K562 (cell line): Measurements from ENCODE around the gene HCN3. TPM values are rescaled to one million over a fixed set of nuclear protein-coding genes. Genes with fewer than 3 reads are reported as not detected.
A peak's percentile ranks its signal among the peaks of the same experiment; 100 is the strongest.

Experiments
- ATAC-seq: fragments of 200-7000 bp; cut with Tn5 transposase; 3 replicates; pipeline ENCODE4 v1.9.1; 2020; ENCODE audit warnings: moderate library complexity
- BruUV-seq: library from RNA; stranded (reverse); fragments of 400-500 nt; replicated peaks from 2 replicates; lab custom pipeline; 2021; lab: Mats Ljungman, UMichigan
- CTCF ChIA-PET: fragments of 300-600 bp; formaldehyde crosslinking; extraction: SDS; loops from one replicate; lab custom pipeline; 2021; ENCODE audit warnings: low intra/inter-chr PET ratio; lab: Yijun Ruan, JAX
- POLR2A ChIA-PET: fragments of 300-600, 350-650 bp; sonication (Branson Sonifier 250); formaldehyde crosslinking; extraction: SDS; loops from one replicate; lab custom pipeline; 2021; ENCODE audit warnings: antibody characterized with exemption, inconsistent platforms; lab: Yijun Ruan, JAX
- DNase-seq, 4 experiments: peaks; one replicate each; pipeline versions ENCODE4 v3.0.0 to v3.0.0-alpha.2; 2011 to 2018; ENCODE audit warnings: low spot score in 3 of 4, mixed read lengths in 3 of 4; ENCODE audit errors: extremely low read depth in 1 of 4
- FAIRE-seq: peaks from 2 replicates; lab custom pipeline; 2011; peaks lifted over from hg19 to GRCh38; lab: Jason Lieb, UNC
- H2AFZ ChIP-seq: 2 replicates; pipeline ENCODE4 v1.6.0; 2011; ENCODE audit warnings: low read depth, low read length, control low read depth, inconsistent platforms
- H3K27ac ChIP-seq: fragments of 200-600 bp; 3 replicates; pipeline ENCODE4 v1.8.0; 2011; ENCODE audit warnings: low read depth, mild to moderate bottlenecking, control low read depth, inconsistent platforms, low read length, moderate library complexity, mixed read lengths; ENCODE audit errors: extremely low read depth
- H3K27me3 ChIP-seq, 2 experiments: fragments of 300-600 bp in 1 of 2; 2 replicates in 1 of 2; 3 replicates in 1 of 2; pipeline versions ENCODE4 v1.6.0 to v1.8.0; 2011; ENCODE audit warnings: inconsistent platforms in 2 of 2, low read length in 2 of 2, mild to moderate bottlenecking in 1 of 2, mixed read lengths in 1 of 2, moderate library complexity in 1 of 2; ENCODE audit not compliant: control insufficient read depth in 2 of 2, insufficient read depth in 2 of 2
- H3K36me3 ChIP-seq: fragments of 300-600 bp; 3 replicates; pipeline ENCODE4 v1.8.0; 2011; ENCODE audit warnings: mild to moderate bottlenecking, low read length, inconsistent platforms; ENCODE audit not compliant: control insufficient read depth, insufficient read depth
- H3K4me1 ChIP-seq, 2 experiments: fragments of 200-600 bp in 1 of 2; replicated peaks in 1 of 2; 2 replicates in 1 of 2; 3 replicates in 1 of 2; pipeline versions ENCODE4 v1.5.1 to v1.8.0; 2011; ENCODE audit warnings: inconsistent platforms in 2 of 2, low read length in 2 of 2, mild to moderate bottlenecking in 1 of 2, mixed read lengths in 1 of 2, moderate library complexity in 1 of 2; ENCODE audit not compliant: control insufficient read depth in 2 of 2, insufficient read depth in 2 of 2
- H3K4me2 ChIP-seq: 2 replicates; pipeline ENCODE4 v1.6.1; 2011; ENCODE audit warnings: low read length, control low read depth, inconsistent platforms, mixed read lengths; ENCODE audit not compliant: insufficient read depth
- H3K4me3 ChIP-seq: fragments of 200-600 bp; sonication (generic), shearing (Covaris generic); 2 replicates; pipeline ENCODE4 v1.5.1; 2016; ENCODE audit warnings: control low read depth, inconsistent platforms
- H3K79me2 ChIP-seq: fragments of 200-600 bp; 3 replicates; pipeline ENCODE4 v1.8.0; 2011; ENCODE audit warnings: low read length, inconsistent platforms; ENCODE audit not compliant: control insufficient read depth, insufficient read depth
- H3K9ac ChIP-seq, 2 experiments: 2 replicates each; pipeline versions ENCODE4 v1.6.0 to v1.6.1; 2011; ENCODE audit warnings: low read depth in 2 of 2, low read length in 2 of 2, control low read depth in 1 of 2, inconsistent platforms in 1 of 2, mild to moderate bottlenecking in 1 of 2, mixed read lengths in 1 of 2; ENCODE audit not compliant: insufficient read depth in 1 of 2
- H3K9me1 ChIP-seq: one replicate; pipeline ENCODE4 v1.6.0; 2011; ENCODE audit warnings: inconsistent platforms, mild to moderate bottlenecking, low read length, moderate library complexity; ENCODE audit not compliant: control insufficient read depth, insufficient read depth
- H3K9me3 ChIP-seq: replicated peaks from 2 replicates; pipeline ENCODE4 v1.5.1; 2011; ENCODE audit warnings: low read depth, low read length, inconsistent platforms; ENCODE audit not compliant: control insufficient read depth, insufficient read depth
- H4K20me1 ChIP-seq: replicated peaks from 2 replicates; pipeline ENCODE4 v1.6.1; 2011; ENCODE audit warnings: low read length, inconsistent platforms, mixed read lengths; ENCODE audit not compliant: control insufficient read depth, insufficient read depth
- ARID1B ChIP-seq: fragments of 450-650 bp; IDR thresholded peaks from 2 replicates; pipeline ENCODE4 v1.6.1; 2016; ENCODE audit warnings: antibody characterized with exemption, mild to moderate bottlenecking, inconsistent platforms
- POLR2A ChIP-seq: fragments of 450-650 bp; conservative IDR thresholded peaks from 2 replicates; pipeline ENCODE4 v1.6.1; 2016
- POLR2AphosphoS5 ChIP-seq: IDR thresholded peaks from 2 replicates; pipeline ENCODE4 v1.6.1; 2011; ENCODE audit warnings: mild to moderate bottlenecking, low read depth, low read length, moderate library complexity; ENCODE audit not compliant: control insufficient read depth, insufficient read depth
- POLR2B ChIP-seq: fragments of 450-650 bp; IDR thresholded peaks from 2 replicates; pipeline ENCODE4 v1.6.1; 2018; ENCODE audit warnings: low read depth; ENCODE audit not compliant: partially characterized antibody
- TAF1 ChIP-seq: IDR thresholded peaks from 2 replicates; pipeline ENCODE4 v1.6.1; 2011; ENCODE audit warnings: mild to moderate bottlenecking, low read length, moderate library complexity; ENCODE audit not compliant: insufficient read depth, control insufficient read depth, severe bottlenecking; ENCODE audit errors: extremely low read depth
- WGBS: fragments of 100-300 bp; shearing (Covaris generic); methylation state at CpG from one replicate; pipeline ENCODE4 v1.1.6; 2016; ENCODE audit warnings: low coverage, mixed read lengths; ENCODE audit not compliant: insufficient coverage; ENCODE audit errors: missing lambda C conversion rate; 5-methylcytosine and 5-hydroxymethylcytosine counted together
- in situ Hi-C: fragments of 300-500 bp; cut with MboI; formaldehyde crosslinking; loops from 4 replicates; pipeline ENCODE4 v1.15.0; 2018; ENCODE audit warnings: inconsistent platforms, mixed read lengths
- intact Hi-C: fragments of 100-400 bp; cut with micrococcal nuclease; formaldehyde crosslinking; loops from 2 replicates; pipeline ENCODE4 v1.14.2; 2022
- polyA plus RNA-seq, 8 experiments: library from polyadenylated mRNA; depleted of rRNA in 4 of 8; stranded (reverse) in 5 of 8; unstranded in 3 of 8; fragments of >200 nt; fragmentation: Nextera tagmentation in 2 of 8; fragmentation: Illumina TruSeq in 1 of 8; extraction: Ambion mirVana in 2 of 8; extraction: Trizol in 1 of 8; gene quantifications; 2 replicates each; pipeline versions ENCODE4 v1.2.1 to v1.2.3, GENCODE V29; 2011 to 2014; ENCODE audit warnings: inconsistent platforms in 1 of 8, missing spikeins in 1 of 8
- total RNA-seq, 7 experiments: library from RNA; depleted of rRNA in 6 of 7; stranded (reverse); fragments of >200 nt in 6 of 7; fragmentation: Illumina TruSeq in 2 of 7; extraction: Trizol in 2 of 7; gene quantifications; 2 replicates each; pipeline versions ENCODE4 v1.2.1 to v1.2.3, GENCODE V29; 2011 to 2021; ENCODE audit warnings: low replicate concordance in 1 of 7

HCN3 gene
- total and polyA plus RNA-seq, 9 of the 15 experiments (the other 6 are each of a cell fraction or from before 2014, with no cell fraction given): 0.91 to 9.7 (median 3.9) TPM

DNA sequence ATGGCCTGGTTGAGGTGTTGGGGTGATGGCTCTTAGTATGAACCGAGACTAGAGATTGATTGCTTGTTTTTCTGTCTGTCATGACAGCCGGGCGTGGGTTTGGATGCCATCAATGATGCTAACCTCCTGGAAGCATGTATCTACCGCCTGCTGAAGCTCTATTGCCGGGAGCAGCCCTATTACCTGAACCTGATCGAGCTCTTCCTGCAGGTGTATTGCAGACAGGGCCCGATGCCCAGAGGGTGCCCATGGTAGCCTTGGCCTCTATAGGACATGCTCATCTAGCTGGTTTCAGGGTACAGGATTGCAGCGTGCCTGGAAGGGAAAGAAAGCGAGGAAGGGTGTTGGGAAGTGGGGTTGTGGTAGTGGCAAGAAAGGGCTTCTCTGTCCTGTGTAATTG is 40.8 kb downstream of the HCN3 start:
- peaks cover 8 to 31% of the 10 kb centered on the region in 2 experiments; a peak in 4 of 5 replicates for H3K4me1 ChIP-seq
- BruUV-seq: no TSS peak
- H3K27ac ChIP-seq: no peak overlapping the region; the same call in 2 of the 3 replicates
- intact Hi-C loops: no loop called here
- no peak for TF ChIP-seq TAF1
- 0 out of 2 replicates have a peak, but pooled peaks have one; percentile 2 for TF ChIP-seq POLR2AphosphoS5
- 0 out of 2 replicates have a peak, but pooled peaks have one; percentile 44 for TF ChIP-seq POLR2A
- H3K27me3 ChIP-seq: no peaks in the 10 kb centered on the region
- no peak overlapping the region for H3K4me2 ChIP-seq
- H3K36me3 ChIP-seq: peaks cover 68% of the 10 kb centered on the region
- in situ Hi-C loops: loop anchor here (25.0 kb wide), 1 partner anchor 1419 kb away; the partner anchor contains the start of genes ISG20L2, METTL25B and MRPL24
- FAIRE-seq (no peak), ATAC-seq (no peak), DNase-seq (no peak)
- H3K4me3 ChIP-seq: no peak overlapping the region
- POLR2A ChIA-PET: interaction anchor here (0.9 to 1.0 kb wide), 3 partner anchors 11 to 111 kb away, joined by 3 to 6 read pairs (median 3); no protein-coding TSS in a partner anchor
- peaks cover 4% of the 10 kb centered on the region for H3K9me1 ChIP-seq
- H3K9ac ChIP-seq: 0 out of 4 replicates have a peak overlapping the region, but pooled peaks of 1 of the 2 experiments have one; percentile 33
- CTCF ChIA-PET: no interaction called here
- H4K20me1 ChIP-seq: peaks cover 15% of the 10 kb centered on the region
- H3K9me3 ChIP-seq: no peaks in the 10 kb centered on the region
- H3K79me2 ChIP-seq: peaks cover 5% of the 10 kb centered on the region; the same call in 2 of the 3 replicates
- 94% methylated on average over 9 of the region's 9 CpGs for WGBS
- no peak overlapping the region for H2AFZ ChIP-seq

DNA sequence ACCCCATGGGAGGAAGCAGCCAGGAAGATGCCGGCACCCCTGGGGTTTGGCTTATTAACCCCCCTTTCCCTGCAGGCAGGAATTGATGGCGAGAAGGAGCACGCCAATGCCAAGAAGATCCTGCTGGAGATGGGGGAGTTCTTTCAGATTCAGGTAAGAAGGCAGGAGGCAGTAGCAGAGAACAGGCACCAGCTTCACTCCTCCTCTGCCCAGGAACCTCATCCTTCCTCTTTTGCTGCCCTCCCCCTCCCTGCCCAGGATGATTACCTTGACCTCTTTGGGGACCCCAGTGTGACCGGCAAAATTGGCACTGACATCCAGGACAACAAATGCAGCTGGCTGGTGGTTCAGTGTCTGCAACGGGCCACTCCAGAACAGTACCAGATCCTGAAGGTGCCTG is 42.3 kb downstream of the HCN3 start:
- TF ChIP-seq ARID1B (no peak), POLR2B (peak; percentile 3)
- TF ChIP-seq, all 486 proteins: peak for 1
- Histone ChIP-seq H3K9ac (peak overlapping the region in 1 of 2 experiments; percentile 10; a peak in 1 of 4 replicates), H3K27ac (peak overlapping the region; percentile 53; the same call in 1 of the 3 replicates), H3K36me3 (peaks cover 56% of the 10 kb centered on the region), H3K4me3 (no peak overlapping the region), H3K9me3 (no peaks in the 10 kb centered on the region), H3K4me2 (no peak overlapping the region), H3K4me1 (peaks cover 8 to 44% of the 10 kb centered on the region in 2 experiments; a peak in 4 of 5 replicates), H2AFZ (no peak overlapping the region), H4K20me1 (peaks cover 14% of the 10 kb centered on the region), H3K79me2 (peaks cover 3% of the 10 kb centered on the region; the same call in 2 of the 3 replicates), H3K9me1 (peaks cover 4% of the 10 kb centered on the region), H3K27me3 (no peaks in the 10 kb centered on the region)
- 77% methylated on average over 4 of the region's 5 CpGs for WGBS
- intact Hi-C loops (no loop called here), in situ Hi-C loops (loop anchor here (25.0 kb wide), 1 partner anchor 1418 kb away; the partner anchor contains the start of genes ISG20L2, METTL25B and MRPL24)
- BruUV-seq: no TSS peak
- DNase-seq (no peak), ATAC-seq (no peak), FAIRE-seq (no peak)
- ChIA-PET CTCF (no interaction called here), POLR2A (interaction anchor here (1.3 to 5.7 kb wide), 3 partner anchors 13 to 78 kb away, joined by 3 to 30 read pairs (median 4); no protein-coding TSS in a partner anchor)
